SK-N-SH (cell line): Measurements from ENCODE around the gene TMPRSS9.

Experiments
- GABPA ChIP-seq: IDR thresholded peaks from 2 replicates; pipeline ENCODE4 v1.4.0; 2012; ENCODE audit warnings: low read depth, mild to moderate bottlenecking
- JUND ChIP-seq: IDR thresholded peaks from 2 replicates; pipeline ENCODE4 v1.4.0; 2012
- NRF1 ChIP-seq: IDR thresholded peaks from 2 replicates; pipeline ENCODE4 v1.6.1; 2012; ENCODE audit warnings: low read depth, mild to moderate bottlenecking, low read length
- RAD21 ChIP-seq: IDR thresholded peaks from 2 replicates; pipeline ENCODE4 v1.6.1; 2012; ENCODE audit warnings: mild to moderate bottlenecking, low read length
- RFX5 ChIP-seq: IDR thresholded peaks from 2 replicates; pipeline ENCODE4 v1.6.1; 2012; ENCODE audit warnings: mild to moderate bottlenecking, improper control_type of control experiment, low read length
- TEAD4 ChIP-seq: IDR thresholded peaks from 2 replicates; pipeline ENCODE4 v1.4.0; 2012; ENCODE audit warnings: mild to moderate bottlenecking, borderline replicate concordance; ENCODE audit not compliant: insufficient read depth
- TF ChIP-seq, protein P1 (sequence below): fragments of 200-600 bp; sonication (generic); IDR thresholded peaks from 2 replicates; pipeline ENCODE4 v1.6.1; 2017; ENCODE audit warnings: antibody characterized with exemption, mild to moderate bottlenecking, moderate library complexity
- TF ChIP-seq, protein P2 (sequence below): fragments of 150-350 bp; IDR thresholded peaks from 2 replicates; pipeline ENCODE4 v1.6.1; 2017; ENCODE audit warnings: antibody characterized with exemption, low read length, low read depth, borderline replicate concordance

DNA sequence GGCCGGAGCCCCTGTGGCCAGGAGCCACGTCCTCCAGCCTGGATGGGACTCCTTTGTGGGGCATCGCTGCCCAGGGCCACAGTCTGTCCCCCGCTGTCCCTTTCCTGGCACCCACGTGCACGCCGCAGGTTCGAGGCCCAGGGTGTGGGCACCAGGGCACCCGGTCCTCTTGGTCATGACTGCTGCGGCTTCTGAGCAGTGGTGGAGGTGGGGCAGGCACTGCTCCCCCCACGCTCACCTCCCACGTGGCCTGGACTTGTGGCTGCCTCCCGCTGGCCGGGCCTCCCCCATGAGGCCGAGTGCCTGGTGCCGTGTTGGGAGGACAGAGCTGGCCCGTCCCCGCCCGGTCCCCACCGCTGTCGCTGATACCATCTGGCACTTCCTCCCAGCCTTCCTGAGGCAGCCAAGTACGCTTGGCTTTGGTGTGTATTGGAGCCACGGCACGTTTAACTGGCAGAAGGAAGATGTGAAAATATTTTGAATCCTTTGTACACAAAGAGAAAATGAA is 18.8 kb upstream of the TMPRSS9 start:
- TF ChIP-seq, protein P1, sequence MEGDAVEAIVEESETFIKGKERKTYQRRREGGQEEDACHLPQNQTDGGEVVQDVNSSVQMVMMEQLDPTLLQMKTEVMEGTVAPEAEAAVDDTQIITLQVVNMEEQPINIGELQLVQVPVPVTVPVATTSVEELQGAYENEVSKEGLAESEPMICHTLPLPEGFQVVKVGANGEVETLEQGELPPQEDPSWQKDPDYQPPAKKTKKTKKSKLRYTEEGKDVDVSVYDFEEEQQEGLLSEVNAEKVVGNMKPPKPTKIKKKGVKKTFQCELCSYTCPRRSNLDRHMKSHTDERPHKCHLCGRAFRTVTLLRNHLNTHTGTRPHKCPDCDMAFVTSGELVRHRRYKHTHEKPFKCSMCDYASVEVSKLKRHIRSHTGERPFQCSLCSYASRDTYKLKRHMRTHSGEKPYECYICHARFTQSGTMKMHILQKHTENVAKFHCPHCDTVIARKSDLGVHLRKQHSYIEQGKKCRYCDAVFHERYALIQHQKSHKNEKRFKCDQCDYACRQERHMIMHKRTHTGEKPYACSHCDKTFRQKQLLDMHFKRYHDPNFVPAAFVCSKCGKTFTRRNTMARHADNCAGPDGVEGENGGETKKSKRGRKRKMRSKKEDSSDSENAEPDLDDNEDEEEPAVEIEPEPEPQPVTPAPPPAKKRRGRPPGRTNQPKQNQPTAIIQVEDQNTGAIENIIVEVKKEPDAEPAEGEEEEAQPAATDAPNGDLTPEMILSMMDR: no peak
- no peak for TF ChIP-seq RFX5
- TF ChIP-seq, protein P2, sequence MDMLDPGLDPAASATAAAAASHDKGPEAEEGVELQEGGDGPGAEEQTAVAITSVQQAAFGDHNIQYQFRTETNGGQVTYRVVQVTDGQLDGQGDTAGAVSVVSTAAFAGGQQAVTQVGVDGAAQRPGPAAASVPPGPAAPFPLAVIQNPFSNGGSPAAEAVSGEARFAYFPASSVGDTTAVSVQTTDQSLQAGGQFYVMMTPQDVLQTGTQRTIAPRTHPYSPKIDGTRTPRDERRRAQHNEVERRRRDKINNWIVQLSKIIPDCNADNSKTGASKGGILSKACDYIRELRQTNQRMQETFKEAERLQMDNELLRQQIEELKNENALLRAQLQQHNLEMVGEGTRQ: no peak
- no peak for TF ChIP-seq JUND
- no peak for TF ChIP-seq GABPA
- TF ChIP-seq RAD21: no peak
- no peak for TF ChIP-seq NRF1
- no peak for TF ChIP-seq TEAD4
